Germinal center (tissue), 1 donor: ENCODE data around the gene POLRMT.
A peak's percentile ranks its signal among the peaks of the same experiment; 100 is the strongest.
"Not testable (repeated sequence)": the region's sequence is repeated elsewhere in the genome, so short reads cannot be mapped to it uniquely, and the experiment has no call there.

Experiments used
- DNase-seq: peaks from one replicate; pipeline ENCODE4 v3.0.0; 2012; ENCODE audit warnings: mixed read lengths, low spot score

POLRMT gene

DNA sequence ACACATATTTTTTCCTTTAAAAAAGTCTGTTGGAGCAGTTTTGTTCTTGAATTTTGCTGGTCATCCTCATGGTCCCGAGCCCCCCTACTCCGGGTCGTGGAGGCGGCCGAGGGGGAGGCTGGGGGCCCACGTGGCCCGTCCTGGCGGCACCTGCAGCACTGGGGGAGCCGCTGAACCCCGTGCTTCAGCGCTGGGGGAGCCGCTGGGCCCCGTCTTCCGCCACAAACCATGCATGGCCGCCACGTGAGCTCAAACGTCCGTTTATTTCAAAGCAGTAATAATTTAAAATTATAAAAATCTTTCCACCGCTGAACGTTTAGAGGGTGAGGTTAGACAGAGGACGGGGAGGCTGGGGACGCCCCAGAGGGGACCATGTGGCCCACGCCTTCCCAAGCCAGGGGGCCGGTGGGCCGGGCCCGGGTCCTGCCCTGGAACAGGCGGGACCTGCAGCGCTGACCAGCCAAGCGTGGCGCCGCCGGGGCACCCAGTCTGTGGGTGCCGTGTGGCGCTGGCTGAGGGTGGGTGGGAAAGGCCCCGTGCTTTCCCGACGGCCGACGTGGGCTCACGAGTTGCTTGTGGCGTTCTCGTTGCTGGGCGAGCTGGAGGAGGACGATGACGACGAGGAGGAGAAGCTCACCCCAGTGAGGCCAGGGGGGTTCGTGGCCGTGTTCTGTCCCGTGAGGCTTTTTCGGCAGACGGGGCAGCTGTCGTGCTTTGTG lies 14.4 kb upstream of the POLRMT start:
- DNase-seq = peak; percentile 28

- no peak for DNase-seq
Observed at GRCh38 chr19:646779-647565, 13.6 kb upstream of the POLRMT start.

DNA sequence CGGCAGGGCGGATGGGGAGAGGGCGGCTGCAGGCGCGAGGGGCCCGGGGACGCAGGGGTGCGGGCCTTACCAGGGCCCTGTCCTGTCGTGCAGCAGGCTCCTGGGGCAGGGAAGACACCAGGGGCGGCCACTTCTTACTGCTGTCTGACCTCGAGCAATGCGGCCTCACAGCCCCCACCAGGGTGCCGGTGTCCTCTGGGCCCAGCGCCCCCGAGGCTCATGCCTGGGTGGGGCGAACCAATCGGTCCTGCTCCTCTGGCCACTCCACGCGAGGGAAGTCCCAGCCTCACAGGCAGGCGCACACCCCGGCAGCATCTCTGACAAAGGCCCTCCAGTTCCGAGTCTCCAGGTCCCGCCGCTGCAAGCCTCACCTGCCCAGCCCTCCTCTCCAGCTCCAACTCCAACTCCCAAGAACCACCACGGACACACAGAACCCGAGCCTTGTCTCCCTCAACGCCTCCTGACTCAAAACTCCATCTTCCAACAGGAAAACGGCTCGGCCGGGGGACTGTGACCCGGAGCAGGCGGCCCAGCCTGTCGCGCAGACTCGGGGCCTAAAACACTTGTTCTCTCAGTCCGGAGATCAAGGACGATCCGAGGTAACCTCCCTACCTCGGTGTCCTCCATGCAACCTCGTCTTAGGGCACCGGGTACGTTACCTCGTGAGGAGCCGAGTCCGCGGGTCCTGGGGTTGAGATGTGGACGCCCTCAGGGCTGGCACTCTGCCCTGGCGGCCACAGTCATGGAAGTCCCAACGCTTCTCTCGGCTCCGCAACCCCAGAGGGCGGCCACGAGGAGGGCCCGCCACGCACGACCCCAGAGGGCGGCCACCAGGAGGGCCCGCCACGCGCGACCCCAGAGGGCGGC lies 12.8 kb upstream of the POLRMT start:
- no peak for DNase-seq

DNA sequence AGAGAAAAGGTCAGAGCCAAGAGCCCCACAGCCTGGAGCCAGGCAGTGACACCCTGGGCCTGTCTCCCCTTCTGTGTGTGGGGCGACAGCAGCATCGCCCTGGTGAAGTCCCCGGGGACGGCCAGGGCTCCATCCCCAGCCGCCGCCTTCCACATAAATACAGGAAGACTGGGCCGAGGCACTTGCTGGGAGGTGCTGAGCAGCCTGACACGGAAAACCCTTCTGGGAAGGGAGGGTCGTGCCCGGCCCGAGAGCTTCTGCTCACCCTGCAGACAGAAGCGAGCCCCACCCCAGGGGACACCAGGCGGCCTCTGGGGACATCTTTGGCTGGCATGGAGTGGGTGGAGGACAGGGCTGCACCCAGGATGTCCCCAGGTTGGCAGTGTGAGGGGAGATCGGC lies 11.5 kb upstream of the POLRMT start:
- DNase-seq = no peak

- no peak for DNase-seq
Observed at GRCh38 chr19:644363-644762, 11.0 kb upstream of the POLRMT start.

GRCh38 chr19:643736-644135 lies 10.4 kb upstream of the POLRMT start:
- no peak for DNase-seq

DNA sequence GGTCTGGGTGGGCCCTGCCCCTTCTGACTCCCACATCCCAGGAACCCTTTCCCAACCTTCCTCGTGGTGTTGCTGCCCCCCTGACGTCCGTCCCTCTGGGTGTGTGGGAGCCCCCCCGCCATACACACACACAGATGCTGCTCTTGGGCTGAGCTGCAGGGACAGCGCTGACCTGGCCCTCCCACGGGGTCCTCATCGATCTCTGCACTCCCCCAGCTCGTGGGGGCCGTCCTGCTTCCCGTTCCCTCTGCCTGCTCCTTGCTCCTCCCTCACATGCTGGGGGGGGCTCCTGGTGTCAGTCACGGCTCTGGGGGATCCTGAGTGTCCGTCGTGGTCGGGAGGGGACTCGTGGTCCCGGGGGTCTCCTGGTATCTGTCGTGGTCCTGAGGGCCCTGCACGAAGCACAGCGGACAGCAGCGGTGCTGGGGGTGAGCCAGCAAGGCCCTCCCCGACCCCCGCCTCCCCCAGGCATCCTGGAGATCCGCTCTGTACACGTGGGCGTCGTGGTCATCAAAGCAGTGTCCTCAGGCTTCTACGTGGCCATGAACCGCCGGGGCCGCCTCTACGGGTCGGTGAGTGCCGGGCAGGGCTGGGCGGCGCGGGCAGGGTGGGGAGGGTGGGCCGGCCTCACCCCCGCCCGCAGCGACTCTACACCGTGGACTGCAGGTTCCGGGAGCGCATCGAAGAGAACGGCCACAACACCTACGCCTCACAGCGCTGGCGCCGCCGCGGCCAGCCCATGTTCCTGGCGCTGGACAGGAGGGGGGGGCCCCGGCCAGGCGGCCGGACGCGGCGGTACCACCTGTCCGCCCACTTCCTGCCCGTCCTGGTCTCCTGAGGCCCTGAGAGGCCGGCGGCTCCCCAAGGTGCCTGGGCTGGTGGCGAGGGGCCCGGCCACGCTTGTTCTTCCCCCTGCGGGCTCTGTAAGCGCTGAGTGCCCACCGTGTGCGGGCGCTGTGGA lies 9.7 kb upstream of the POLRMT start:
- DNase-seq = no peak

DNA sequence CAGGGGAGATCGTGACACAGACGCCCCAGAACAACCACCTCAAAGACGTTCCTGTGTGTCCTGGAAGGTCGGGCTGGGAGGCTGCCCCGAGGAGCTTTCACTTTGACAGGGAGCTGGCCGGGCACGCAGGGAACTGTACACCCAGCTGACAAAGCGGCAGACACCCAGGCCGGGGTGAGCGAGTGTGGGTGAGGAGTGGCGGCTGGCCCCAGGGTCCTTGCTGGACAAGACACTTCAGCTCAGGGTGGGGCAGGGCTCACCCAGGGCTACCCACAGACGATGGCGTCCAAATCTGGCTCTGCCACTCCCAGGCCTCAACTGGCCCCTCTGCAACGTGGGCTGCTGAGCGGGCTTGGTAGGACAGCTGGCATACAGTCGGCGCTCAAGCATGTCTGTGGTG lies 8.4 kb upstream of the POLRMT start:
- DNase-seq = no peak

- DNase-seq = no peak
Observed at GRCh38 chr19:640606-641189, 7.4 kb upstream of the POLRMT start.

- DNase-seq = no peak
Observed at GRCh38 chr19:640161-640558, 6.8 kb upstream of the POLRMT start.

- DNase-seq = peak; percentile 97
Observed at GRCh38 chr19:639253-640160, 6.2 kb upstream of the POLRMT start, which contains the start of gene FGF22. Gene FGF22, plus strand, starts transcription at chr19:639879. Its CDS starts 47 bp downstream, at chr19:639926.

GRCh38 chr19:638906-639252 lies 5.5 kb upstream of the POLRMT start:
- no peak for DNase-seq

GRCh38 chr19:634975-635652 lies 1.8 kb upstream of the POLRMT start:
- DNase-seq = no peak

DNA sequence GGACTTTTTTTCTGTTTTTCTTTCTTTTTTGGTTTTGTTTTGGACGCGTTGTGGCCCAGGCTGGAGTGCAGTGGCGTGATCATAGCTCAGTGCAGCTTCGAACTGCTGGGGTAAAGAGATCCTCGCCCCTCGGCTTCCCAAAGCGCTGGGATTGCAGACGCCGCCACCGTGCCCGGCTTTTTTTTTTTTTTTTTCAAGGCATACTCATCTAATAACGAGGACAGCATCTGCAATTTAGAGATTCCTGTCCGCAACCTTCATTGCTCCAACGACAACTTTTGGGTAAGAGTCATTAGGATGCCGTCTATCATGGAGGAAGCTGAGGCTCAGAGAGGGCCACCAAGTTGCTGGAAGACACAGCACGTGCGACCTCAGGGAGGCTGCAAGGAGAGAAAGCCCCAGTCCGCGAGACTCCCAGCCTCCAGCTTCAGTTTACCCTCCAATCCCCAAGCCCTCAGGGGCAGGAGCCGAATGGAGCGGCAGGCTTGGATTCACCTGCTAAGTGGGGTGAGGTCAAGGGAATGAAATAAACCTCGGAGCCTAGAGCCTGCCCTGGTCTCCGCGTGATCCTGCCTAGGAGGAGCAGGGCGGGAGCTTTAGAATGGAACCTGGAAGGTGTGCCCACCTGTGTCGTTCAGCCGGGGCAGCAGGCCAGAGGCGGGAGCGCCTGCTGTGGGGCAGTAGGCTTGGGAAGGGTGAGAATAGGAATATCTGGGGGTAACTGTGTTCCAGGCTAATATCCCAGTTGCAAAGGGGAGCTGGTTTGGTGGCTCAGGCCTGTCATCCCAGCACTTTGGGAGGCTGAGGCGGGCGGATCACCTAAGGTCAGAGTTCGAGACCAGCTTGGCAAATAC lies 676 bp upstream of the POLRMT start:
- DNase-seq = no peak

GRCh38 chr19:632579-633067 lies 714 bp downstream of the POLRMT start:
- DNase-seq = peak; percentile 46

GRCh38 chr19:629961-630714 lies 3.2 kb downstream of the POLRMT start:
- DNase-seq = no peak

GRCh38 chr19:629515-629914 lies 3.8 kb downstream of the POLRMT start:
- not testable (repeated sequence) for DNase-seq
